Measurements from ENCODE around the gene SSTR5.
"Not testable (repeated sequence)": the region's sequence is repeated elsewhere in the genome, so short reads cannot be mapped to it uniquely, and the experiment has no call there.

DNA sequence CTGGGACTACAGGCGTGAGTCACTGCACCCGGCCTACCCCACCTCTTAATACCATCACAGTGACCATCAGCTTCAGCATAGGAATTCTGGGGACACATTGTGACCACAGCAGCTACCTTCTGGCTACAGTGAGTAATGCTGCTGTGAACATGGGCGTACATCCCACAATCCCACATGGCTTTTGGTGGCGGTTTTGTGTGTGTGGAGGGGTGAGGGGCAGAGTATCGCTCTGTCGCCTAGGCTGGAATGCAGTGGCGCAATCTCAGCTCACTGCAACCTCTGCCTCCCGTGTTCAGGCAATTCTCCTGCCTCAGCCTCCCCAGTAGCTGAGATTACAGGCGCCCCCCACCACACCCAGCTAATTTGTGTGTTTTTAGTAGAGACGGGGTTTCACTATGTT is 13.9 kb downstream of the SSTR5 start:
- TF ChIP-seq, protein P1, sequence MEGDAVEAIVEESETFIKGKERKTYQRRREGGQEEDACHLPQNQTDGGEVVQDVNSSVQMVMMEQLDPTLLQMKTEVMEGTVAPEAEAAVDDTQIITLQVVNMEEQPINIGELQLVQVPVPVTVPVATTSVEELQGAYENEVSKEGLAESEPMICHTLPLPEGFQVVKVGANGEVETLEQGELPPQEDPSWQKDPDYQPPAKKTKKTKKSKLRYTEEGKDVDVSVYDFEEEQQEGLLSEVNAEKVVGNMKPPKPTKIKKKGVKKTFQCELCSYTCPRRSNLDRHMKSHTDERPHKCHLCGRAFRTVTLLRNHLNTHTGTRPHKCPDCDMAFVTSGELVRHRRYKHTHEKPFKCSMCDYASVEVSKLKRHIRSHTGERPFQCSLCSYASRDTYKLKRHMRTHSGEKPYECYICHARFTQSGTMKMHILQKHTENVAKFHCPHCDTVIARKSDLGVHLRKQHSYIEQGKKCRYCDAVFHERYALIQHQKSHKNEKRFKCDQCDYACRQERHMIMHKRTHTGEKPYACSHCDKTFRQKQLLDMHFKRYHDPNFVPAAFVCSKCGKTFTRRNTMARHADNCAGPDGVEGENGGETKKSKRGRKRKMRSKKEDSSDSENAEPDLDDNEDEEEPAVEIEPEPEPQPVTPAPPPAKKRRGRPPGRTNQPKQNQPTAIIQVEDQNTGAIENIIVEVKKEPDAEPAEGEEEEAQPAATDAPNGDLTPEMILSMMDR (conservative IDR thresholded peaks at IDR 0.05): not testable (repeated sequence)
- TF ChIP-seq EZH2 (IDR thresholded peaks at IDR 0.05; ENCODE audit: low read depth): not testable (repeated sequence)
